Activated T-helper 1 cell treated with Interleukin-2 at 50 U/mL for 16 hours (primary cell): ENCODE results near the gene CEBPZOS.
"Not testable (repeated sequence)": the region's sequence is repeated elsewhere in the genome, so short reads cannot be mapped to it uniquely, and the experiment has no call there.

Experiments used
- DNase-seq: peaks from one replicate; pipeline ENCODE4 v3.0.0-alpha.2; 2020; ENCODE audit warnings: low read depth

The CEBPZOS gene

GRCh38 chr2:37191253-37191652 is 5.0 kb upstream of the CEBPZOS start:
- no peak for DNase-seq

- DNase-seq: no peak
Observed at GRCh38 chr2:37191747-37192146, 4.5 kb upstream of the CEBPZOS start.

- DNase-seq: no peak
Observed at GRCh38 chr2:37192551-37192950, 3.7 kb upstream of the CEBPZOS start.

- not testable (repeated sequence) for DNase-seq
Observed at GRCh38 chr2:37195862-37196319, 405 bp upstream of the CEBPZOS start.

GRCh38 chr2:37198681-37199065 is 2.4 kb downstream of the CEBPZOS start:
- DNase-seq: no peak

GRCh38 chr2:37201208-37201607 is 4.9 kb downstream of the CEBPZOS start:
- no peak for DNase-seq

GRCh38 chr2:37201766-37202165 is 5.5 kb downstream of the CEBPZOS start:
- no peak for DNase-seq

GRCh38 chr2:37203708-37204107 is 7.4 kb downstream of the CEBPZOS start:
- no peak for DNase-seq

GRCh38 chr2:37205071-37205661 is 8.9 kb downstream of the CEBPZOS start:
- DNase-seq: not testable (repeated sequence)

GRCh38 chr2:37205689-37206341 is 9.5 kb downstream of the CEBPZOS start:
- DNase-seq: no peak

GRCh38 chr2:37206760-37207159 is 10.5 kb downstream of the CEBPZOS start:
- DNase-seq: not testable (repeated sequence)

GRCh38 chr2:37211212-37211611 is 14.9 kb downstream of the CEBPZOS start:
- DNase-seq: no peak

GRCh38 chr2:37211939-37212338 is 15.6 kb downstream of the CEBPZOS start:
- no peak for DNase-seq

- no peak for DNase-seq
Observed at GRCh38 chr2:37215250-37215649, 19.0 kb downstream of the CEBPZOS start.

GRCh38 chr2:37219046-37219445 is 22.8 kb downstream of the CEBPZOS start:
- no peak for DNase-seq

- no peak for DNase-seq
Observed at GRCh38 chr2:37223131-37223530, 26.8 kb downstream of the CEBPZOS start.

GRCh38 chr2:37224063-37224462 is 27.8 kb downstream of the CEBPZOS start:
- no peak for DNase-seq

- not testable (repeated sequence) for DNase-seq
Observed at GRCh38 chr2:37225129-37225528, 28.8 kb downstream of the CEBPZOS start.

- DNase-seq: no peak
Observed at GRCh38 chr2:37226863-37227262, 30.6 kb downstream of the CEBPZOS start.

GRCh38 chr2:37228788-37229187 is 32.5 kb downstream of the CEBPZOS start:
- no peak for DNase-seq

GRCh38 chr2:37230581-37230980 is 34.3 kb downstream of the CEBPZOS start:
- no peak for DNase-seq

GRCh38 chr2:37231241-37232130 is 35.2 kb downstream of the CEBPZOS start, which contains the start of the genes CEBPZ and NDUFAF7:
TSS of gene CEBPZ (minus strand) at chr2:37231596. CDS start at chr2:37231567, 29 bp downstream.
TSS of gene NDUFAF7 (plus strand) at chr2:37231658. CDS start at chr2:37231706, 48 bp downstream.
- peak; percentile 79 for DNase-seq
